HK-2 (cell line): ENCODE data around the gene DCP1B.

ENCODE experiments used
- DNase-seq: peaks from one replicate; pipeline ENCODE4 v3.0.0-alpha.2; 2018; ENCODE audit not compliant: unreplicated experiment

DCP1B gene

DNA sequence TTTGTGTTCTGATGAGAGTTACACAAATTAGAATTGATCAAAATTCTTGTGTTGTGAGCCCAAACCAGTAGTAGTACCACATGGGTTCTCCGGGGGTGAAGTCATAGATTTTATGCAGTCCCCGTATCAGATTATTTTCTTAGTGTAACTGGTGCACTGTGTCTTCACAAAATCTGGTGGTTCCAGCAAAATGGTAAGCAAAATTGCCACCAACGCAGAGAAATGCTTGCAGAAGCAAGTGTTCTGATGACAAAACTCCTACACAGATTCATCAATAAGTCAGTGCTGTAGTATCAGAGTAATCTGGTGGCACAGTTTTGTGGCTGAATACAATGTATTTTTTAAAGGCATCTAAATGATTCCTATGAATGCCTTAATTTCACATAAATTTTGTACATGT lies 84.5 kb downstream of the DCP1B start:
- no peak for DNase-seq

DNA sequence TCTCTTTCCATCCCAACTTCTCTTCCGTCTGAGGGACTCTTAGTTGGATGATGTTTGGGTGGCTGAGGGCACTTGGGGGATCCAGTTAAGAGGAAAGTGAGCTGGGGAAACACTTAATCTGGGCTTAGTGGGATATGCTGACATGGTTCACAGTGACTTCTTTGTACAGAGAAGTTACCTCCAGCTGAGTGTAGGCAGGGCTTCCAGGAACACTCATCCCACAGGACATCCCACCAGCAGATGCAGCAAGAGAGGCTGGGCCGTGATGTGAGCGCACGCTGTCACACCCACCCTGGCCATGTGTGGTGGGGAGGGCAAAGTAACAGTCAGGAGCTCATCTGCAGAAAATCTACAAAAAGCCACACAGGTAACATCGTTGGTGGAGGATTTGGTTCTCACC lies 85.0 kb downstream of the DCP1B start:
- DNase-seq = no peak

DNA sequence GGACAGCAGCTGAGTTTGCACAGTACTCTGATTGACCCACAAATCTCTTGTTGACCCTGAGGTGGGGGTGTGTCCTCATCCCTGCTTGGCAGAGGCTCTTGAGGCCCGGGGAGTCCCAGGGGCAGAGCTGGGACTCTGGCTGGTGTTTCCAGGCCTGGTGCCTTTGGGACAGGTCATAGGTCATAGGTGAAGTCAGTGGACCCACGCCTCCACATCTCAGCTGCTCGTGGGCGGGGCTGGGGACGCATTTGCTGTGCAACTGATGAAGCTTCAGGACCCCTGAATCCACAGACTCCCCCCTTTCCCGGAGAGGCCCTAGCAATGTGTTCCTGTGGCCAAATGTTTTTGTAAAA lies 85.4 kb downstream of the DCP1B start:
- no peak for DNase-seq

GRCh38 chr12:1918081-1918883 lies 86.0 kb downstream of the DCP1B start, which contains the start of gene CACNA2D4:
Gene CACNA2D4, minus strand, starts transcription at chr12:1918652. Its CDS starts 179 bp downstream, at chr12:1918473.
- DNase-seq = no peak

GRCh38 chr12:1917172-1918070 lies 86.8 kb downstream of the DCP1B start:
- no peak for DNase-seq

DNA sequence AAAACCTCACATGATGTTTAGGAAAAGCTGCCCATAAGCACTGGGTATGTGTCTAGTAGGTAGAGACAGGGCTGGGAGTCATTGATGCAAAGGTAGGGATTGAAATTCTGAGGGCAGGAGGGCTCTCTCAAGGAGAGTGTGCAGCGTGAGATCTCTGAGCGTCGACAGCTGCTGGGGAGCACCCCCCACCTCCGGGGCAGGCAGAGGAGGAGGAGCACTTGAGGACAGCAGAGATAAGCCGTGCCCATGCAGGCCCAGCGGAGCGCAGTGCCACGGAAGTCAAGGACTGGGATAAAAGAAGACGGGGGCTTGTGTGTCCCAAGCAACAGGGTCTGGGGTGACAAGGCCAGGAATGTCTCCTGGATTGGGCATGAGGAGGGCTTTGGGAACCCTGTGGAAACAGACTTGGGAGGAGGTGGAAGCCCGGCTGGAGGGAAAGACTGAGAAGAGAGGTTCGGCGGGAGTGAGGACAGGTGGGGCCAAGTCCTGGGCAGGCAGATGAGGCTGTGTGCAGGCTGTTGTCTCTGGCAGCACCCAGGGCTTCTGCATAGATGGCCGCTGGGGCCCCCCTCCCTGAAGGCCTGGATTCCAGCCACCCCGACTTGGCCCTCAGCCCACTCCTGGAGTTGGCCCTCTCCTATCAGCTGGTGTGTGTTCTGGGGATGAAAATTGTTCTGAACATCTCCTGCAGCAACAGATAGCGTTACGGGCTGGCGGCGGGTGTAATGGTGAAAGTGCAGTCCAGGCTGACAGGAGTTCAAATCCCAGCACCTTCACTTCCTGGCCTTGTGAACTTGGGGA lies 87.7 kb downstream of the DCP1B start:
- no peak for DNase-seq

DNA sequence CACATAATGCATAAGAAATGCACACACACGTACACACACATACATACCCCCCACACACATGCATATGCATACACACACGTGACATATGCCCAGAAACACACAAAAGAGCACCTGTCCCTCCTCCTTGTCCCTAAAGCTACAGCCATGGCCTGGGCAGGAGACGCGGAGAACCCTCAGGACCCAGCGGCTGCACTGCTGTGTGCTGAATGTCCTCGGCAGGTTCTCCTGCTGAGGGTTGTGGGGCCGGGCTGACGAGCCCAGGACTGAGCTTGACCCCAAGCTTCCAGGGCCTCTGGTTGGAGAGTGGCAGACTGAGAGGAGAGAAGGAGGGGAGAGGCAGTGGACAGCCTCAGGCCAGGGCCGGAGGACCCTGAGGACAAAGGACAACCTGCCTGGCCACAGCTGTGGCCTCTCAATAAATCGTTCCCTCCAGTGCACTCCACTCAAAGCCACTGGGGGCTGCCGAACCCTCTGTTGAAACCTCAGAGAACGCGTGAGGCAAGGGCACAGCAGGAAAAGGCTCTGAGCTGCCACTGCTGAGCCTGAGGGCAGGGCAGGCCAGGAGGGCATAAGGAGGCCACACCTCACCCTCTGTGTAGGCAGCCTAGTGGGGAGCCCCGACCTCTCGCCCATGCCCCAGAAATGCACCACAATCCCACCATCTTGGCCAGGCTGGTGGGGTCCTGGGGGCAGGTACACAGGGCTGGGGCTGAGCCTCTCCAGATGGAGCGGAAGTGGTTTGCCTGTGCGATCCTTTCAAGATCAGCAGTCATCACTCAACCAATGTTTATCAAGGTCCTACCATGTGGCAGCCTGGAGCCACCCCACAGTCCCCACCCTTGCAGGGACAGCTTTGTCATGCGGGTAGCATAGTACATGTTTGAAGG lies 88.9 kb downstream of the DCP1B start:
- DNase-seq = no peak

DNA sequence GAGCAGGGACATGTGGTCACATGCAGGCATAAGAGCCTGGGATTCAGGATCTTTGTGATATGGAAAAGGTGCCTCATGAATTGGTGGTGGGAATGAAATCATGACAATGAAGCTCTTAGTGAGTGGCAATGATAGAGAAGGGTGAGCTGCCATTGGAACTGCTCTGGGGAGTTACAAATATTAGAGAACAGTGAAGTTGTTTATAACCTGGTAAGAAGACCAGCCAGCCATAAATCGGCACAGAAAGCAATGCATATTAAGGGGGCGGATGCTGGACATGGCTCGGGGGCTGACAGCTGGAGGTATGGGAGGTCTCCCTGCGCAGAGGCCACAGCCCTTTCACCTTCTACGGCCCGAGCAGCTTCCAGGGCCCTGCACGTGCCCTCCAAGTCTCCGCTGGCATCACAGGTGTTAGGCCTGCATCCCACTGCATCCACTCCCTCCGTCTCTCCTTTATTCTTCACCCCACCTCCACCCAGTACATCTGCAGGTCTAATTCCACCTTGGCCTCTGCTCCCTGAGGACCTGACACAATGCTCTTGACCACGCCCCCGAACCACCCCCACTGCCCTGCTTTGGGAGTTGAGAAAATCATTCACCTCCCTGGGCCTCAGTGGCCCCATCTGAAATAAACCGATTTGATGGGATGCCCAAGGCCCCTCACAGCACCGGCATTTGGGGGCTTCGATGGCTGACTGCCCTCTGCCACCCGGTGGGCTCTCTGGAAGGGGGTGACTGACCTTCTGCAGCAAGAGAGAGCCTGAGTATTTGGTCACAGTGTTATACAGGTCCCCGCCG lies 89.9 kb downstream of the DCP1B start:
- DNase-seq = no peak

DNA sequence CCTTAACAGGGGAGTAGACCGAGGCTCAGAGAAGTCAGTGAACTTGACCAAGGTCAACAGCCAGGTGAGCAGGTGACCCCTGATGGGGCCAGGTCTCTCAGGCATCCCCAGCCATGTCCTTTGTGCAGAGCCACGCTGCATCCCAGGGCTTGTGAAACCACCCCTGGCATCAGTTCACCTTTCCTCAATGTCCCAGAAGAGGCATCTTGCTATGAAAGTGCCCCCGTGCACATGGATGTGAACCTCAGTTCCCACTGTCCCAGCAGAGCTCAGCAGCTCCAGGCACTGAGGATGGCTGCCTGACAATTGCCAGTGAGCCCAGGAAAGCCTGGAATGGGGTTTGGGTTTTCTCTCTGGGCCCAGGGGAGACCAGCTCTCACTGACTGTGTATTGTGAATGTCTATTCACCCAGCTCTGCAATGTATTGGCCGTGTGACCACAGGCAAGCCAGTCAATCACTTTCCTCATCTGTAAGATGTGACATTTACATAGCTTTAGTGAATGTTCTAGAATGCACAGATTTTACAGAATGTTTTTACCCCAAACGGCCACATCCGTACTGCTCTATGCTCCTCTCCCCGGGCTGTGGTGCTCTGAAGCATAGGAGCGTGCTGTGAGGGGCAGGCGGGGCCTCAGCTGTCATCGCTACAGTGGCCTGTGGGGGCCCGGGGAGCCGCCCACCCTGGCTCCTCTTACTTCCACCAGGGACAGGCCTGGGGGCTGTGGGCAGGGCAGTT lies 90.7 kb downstream of the DCP1B start:
- DNase-seq = no peak

- peak; percentile 49 for DNase-seq
Observed at GRCh38 chr12:1912580-1913376, 91.5 kb downstream of the DCP1B start.

DNA sequence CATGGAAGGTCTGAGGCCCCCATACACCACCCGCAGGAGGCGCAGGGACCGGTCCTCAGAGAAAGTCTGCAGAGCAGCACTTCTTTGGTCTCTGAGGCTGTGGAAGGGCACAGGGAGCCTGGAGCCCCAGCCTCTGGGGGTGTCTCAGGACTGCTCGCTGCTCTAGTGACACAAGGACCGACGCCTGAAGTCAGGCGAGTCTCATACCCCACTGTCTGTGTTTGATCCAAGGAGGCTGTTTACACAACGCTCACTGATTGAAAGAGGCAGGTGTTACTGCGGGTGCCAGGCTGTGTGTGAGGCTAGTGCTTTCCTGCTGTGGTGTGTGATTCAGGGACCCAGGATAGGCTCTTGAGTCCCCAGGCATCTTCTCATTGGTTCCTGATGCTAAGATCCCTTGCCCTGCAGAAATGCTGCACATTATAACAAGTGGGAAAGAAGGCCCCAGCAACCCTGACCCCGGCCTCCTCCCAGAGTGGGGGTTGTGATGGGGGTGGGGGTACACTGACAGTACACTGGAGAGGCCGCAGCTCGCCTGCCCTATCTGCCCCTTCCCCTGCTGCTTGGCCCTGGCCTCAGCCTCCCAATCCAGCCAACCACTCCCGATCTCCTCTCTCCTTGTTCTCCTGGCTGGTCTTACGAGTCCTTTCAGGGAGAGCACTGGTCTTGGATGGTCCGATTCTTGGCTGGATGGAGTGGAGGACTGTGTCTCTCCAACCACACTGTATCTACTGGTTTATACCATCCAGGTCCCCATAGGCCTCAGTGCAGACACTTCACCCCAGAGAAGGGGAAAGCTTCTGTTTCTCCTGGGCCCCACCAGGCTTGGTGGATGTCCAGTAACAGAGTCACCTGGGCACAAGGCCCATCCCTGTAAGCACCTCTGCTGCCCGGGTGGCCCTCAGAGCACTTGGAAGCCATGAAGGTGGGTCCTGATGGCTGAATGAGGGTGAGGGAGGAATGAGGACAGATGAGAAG lies 92.4 kb downstream of the DCP1B start:
- no peak for DNase-seq

DNA sequence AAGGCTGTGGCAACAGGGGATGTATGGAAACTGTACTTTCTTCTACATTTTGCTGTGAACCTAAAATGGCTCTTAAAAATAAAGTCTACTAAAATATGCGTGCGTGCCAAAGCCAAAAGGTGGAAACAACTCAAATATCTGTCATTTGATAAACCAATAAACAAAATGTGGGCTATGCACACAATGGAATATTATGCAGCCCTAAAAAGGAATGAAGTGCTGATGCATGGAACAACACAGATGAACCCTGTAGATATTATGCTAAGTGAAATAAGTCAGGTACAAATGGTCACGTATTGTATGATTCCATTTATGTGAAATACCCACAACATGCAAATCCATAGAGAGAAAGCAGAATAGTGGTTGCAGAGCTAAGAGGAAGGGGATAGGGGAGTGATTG lies 93.8 kb downstream of the DCP1B start:
- DNase-seq = no peak

GRCh38 chr12:1908758-1909157 lies 95.5 kb downstream of the DCP1B start:
- no peak for DNase-seq

DNA sequence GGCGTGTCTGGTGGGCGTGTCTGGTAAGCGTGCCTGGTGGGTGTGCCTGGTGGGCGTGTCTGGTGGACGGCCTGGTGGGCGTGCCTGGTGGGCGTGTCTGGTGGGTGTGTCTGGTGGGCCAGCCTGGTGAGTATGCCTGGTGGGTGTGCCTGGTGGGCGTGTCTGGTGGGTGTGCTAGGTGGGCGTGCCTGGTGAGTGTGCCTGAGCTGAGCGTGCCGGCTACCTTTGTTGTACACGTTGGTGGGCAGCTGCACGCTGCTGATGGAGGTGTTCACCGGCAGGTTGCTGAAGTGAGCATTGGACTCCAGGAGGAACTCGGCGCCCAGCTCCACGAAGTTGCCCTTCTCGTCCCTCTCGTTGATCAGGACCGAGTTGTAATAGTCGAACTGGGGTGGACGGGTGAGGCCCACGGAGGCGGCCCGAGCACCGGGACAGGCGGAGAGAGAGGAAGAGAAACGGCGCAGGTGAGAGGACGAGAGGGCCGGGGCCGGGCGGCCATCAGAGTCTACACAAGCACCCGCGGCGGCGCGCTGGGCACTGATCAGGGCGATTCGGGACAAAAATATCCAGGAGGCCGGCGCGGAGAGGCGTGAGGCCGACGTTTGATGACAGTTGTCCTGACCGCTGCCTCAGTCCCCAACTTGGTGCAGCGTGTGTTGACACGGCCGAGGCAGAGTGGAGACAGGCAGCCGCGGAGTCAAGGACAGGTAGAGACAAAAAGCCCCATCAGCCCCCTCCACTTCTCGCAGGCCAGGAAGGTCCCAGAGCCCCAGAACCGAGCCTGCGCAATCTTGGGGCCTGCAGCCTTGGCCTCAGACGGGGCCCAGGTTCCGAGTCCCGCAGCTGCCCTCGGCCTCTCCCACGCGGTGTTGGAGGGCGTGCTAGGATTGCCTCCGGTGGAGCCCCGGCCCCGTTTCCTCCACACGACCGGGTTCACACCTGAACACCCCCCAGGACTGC lies 96.3 kb downstream of the DCP1B start:
- no peak for DNase-seq

- no peak for DNase-seq
Observed at GRCh38 chr12:1906579-1906978, 97.7 kb downstream of the DCP1B start.

- DNase-seq = no peak
Observed at GRCh38 chr12:1904875-1905274, 99.4 kb downstream of the DCP1B start.
